Measurements from ENCODE around the gene ARRDC2. TPM values are rescaled to one million over a fixed set of nuclear protein-coding genes. Genes with fewer than 3 reads are reported as not detected.

Gene ARRDC2
- total RNA-seq, 1 donor from 2014 or later, result 15.4 TPM

DNA sequence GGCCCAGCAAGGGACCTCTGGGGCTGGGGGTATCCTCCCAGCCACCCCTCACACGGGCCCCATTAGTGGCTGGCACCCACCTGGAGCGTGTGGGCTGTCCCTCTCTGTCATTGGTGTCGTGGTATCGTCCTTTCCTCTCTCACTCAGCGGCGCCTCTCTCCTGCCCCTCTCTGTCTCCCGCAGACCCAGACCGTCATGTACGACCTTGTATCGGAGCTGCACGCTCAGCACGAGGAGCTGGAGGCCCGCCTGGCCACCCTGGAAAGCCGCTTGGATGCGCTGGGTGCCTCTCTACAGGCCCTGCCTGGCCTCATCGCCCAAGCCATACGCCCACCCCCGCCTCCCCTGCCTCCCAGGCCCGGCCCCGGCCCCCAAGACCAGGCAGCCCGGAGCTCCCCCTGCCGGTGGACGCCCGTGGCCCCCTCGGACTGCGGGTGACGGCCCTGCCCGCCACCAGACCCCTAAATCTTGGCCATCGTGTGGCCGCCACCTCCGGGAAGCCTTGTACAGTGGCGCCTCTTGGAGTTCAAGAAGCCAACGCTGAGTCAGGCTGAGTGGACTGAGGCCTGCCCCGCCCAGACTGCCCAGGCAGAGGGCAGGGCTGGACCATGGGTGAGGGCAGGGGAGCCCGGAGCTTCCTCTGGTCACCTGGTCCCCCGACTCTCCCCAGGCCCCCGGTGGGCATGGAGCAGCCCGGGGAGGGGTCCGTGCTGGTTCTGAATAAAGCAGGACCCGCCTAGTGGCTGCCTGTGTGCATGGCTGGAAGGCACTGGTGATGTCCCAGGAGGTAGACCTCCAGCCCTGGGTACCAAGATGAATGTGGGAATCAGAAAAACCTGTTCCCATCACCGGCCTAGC, 9.8 kb upstream of the ARRDC2 start:
- TF ChIP-seq, protein P1, sequence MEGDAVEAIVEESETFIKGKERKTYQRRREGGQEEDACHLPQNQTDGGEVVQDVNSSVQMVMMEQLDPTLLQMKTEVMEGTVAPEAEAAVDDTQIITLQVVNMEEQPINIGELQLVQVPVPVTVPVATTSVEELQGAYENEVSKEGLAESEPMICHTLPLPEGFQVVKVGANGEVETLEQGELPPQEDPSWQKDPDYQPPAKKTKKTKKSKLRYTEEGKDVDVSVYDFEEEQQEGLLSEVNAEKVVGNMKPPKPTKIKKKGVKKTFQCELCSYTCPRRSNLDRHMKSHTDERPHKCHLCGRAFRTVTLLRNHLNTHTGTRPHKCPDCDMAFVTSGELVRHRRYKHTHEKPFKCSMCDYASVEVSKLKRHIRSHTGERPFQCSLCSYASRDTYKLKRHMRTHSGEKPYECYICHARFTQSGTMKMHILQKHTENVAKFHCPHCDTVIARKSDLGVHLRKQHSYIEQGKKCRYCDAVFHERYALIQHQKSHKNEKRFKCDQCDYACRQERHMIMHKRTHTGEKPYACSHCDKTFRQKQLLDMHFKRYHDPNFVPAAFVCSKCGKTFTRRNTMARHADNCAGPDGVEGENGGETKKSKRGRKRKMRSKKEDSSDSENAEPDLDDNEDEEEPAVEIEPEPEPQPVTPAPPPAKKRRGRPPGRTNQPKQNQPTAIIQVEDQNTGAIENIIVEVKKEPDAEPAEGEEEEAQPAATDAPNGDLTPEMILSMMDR (IDR thresholded peaks at IDR 0.05), result peak; percentile 42
- Mint-ChIP-seq H3K36me3 (ENCODE audit: unreplicated experiment) (no peaks in the 10 kb centered on the region), H3K27ac (ENCODE audit: unreplicated experiment) (no peak overlapping the region), H3K4me3 (ENCODE audit: unreplicated experiment) (no peak overlapping the region), H3K4me1 (ENCODE audit: unreplicated experiment) (peaks cover 8% of the 10 kb centered on the region), H3K27me3 (ENCODE audit: unreplicated experiment) (peaks cover 9% of the 10 kb centered on the region), H3K9me3 (ENCODE audit: unreplicated experiment) (no peaks in the 10 kb centered on the region)
- no peak for DNase-seq (ENCODE audit: extremely low spot score, unreplicated experiment)

DNA sequence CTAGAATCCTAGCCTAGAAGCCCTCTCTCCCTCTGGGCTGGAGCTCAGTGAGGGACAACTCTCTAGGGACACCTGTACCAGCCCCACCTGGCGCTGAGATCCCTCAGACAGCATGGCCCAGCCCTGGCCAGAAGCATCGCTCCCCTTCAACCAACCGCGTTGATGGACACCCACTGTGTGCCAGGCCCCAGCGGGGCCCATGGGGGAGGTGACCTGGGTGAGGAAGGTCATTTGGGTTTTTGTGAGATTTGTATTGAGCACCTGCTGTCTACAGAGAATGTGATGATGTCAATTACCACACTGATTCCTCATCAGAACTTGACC, 9.2 kb upstream of the ARRDC2 start:
- Mint-ChIP-seq H3K27ac (ENCODE audit: unreplicated experiment) (no peak overlapping the region), H3K36me3 (ENCODE audit: unreplicated experiment) (no peaks in the 10 kb centered on the region), H3K27me3 (ENCODE audit: unreplicated experiment) (peaks cover 9% of the 10 kb centered on the region), H3K4me1 (ENCODE audit: unreplicated experiment) (peaks cover 8% of the 10 kb centered on the region), H3K9me3 (ENCODE audit: unreplicated experiment) (no peaks in the 10 kb centered on the region), H3K4me3 (ENCODE audit: unreplicated experiment) (no peak overlapping the region)
- TF ChIP-seq, protein P1 (IDR thresholded peaks at IDR 0.05), result no peak
- no peak for DNase-seq (ENCODE audit: extremely low spot score, unreplicated experiment)

DNA sequence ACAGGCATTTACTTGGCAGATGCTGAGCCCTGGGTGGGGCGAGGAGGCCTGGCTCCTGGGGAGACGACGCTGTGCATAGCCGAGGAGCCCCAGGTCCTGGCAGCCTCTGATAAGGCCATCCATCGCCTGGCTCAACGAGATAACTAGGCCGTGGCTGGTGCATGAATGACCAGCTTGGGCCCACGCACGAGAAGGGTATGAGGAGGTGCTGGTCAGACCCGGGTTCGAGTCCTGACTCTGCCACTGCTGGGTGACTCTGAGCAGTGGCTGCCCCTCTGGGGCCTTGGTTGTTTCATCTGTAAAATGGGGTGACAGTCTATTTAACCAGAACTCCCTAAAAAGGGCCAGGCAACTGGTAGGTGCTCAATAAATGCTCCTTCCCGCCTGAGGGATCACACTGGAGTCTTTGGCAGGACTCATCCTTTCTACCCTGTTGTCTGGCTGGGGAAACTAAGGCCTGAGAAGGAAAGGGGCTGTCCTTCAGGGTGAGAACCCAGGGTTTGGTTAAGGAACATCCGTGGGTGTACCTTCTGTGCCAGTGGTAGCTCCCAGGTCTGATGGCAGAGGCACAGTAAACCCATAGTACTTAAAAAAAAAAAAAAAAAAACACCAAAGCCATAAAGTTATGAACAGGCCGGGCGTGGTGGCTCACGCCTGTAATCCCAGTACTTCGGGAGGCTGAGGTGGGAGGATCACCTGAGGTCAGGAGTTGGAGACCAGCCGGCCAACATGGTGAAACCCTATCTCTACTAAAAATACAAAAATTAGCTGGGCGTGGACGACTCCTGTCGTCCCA, 8.1 kb upstream of the ARRDC2 start:
- peaks cover 8% of the 10 kb centered on the region for H3K4me1 Mint-ChIP-seq (ENCODE audit: unreplicated experiment)
- peak overlapping the region; percentile 98 for H3K27ac Mint-ChIP-seq (ENCODE audit: unreplicated experiment)

DNA sequence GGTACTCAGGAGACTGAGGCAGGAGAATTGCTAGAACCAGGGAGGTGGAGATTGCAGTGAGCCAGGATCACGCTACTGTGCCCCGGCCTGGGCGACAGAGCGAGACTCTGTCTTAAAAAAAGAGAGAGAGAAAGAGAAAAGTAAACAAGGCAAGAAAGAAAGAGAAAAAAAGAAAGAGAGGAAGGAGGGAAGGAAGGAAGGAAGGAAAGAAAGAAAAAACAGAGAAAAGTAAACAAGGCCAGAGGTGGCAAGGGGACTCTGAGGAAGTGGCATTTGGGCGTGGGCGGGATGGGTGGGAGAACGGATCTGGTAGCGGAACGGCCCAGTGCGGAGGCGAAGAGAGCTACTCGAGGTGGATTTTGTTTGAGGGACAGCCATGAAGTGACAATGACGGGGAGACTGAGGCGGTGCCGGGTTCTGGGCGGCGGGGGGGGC, 7.5 kb upstream of the ARRDC2 start:
- Mint-ChIP-seq H3K27ac (ENCODE audit: unreplicated experiment) (peak overlapping the region; percentile 98), H3K36me3 (ENCODE audit: unreplicated experiment) (no peaks in the 10 kb centered on the region)

More for the DNA sequence above, 8.1 kb upstream of the ARRDC2 start:
- DNase-seq (ENCODE audit: extremely low spot score, unreplicated experiment), result no peak
- no peaks in the 10 kb centered on the region for H3K36me3 Mint-ChIP-seq (ENCODE audit: unreplicated experiment)
- H3K9me3 Mint-ChIP-seq (ENCODE audit: unreplicated experiment), result no peaks in the 10 kb centered on the region
- TF ChIP-seq, protein P1 (IDR thresholded peaks at IDR 0.05), result no peak
- peaks cover 5% of the 10 kb centered on the region for H3K27me3 Mint-ChIP-seq (ENCODE audit: unreplicated experiment)
- H3K4me3 Mint-ChIP-seq (ENCODE audit: unreplicated experiment), result peak overlapping the region; percentile 80

More for the DNA sequence above, 7.5 kb upstream of the ARRDC2 start:
- DNase-seq (ENCODE audit: extremely low spot score, unreplicated experiment), result no peak
- Mint-ChIP-seq H3K27me3 (ENCODE audit: unreplicated experiment) (peaks cover 4% of the 10 kb centered on the region), H3K9me3 (ENCODE audit: unreplicated experiment) (no peaks in the 10 kb centered on the region), H3K4me3 (ENCODE audit: unreplicated experiment) (peak overlapping the region; percentile 80), H3K4me1 (ENCODE audit: unreplicated experiment) (peaks cover 8% of the 10 kb centered on the region)
- TF ChIP-seq, protein P1 (IDR thresholded peaks at IDR 0.05), result no peak

Measured in osteocyte (in vitro differentiated cells).